ENCODE data around the gene CNPY1. TPM values are rescaled to one million over a fixed set of nuclear protein-coding genes. Genes with fewer than 3 reads are reported as not detected.

Gene CNPY1
- total RNA-seq, 2 donors from 2014 or later: not detected

GRCh38 chr7:155453296-155454182 is 92.8 kb downstream of the CNPY1 start:
- DNase-seq (no peak), ATAC-seq (no peak)
- H3K4me3 Mint-ChIP-seq: peak overlapping the region; percentile 9
- no peak overlapping the region for H3K27ac Mint-ChIP-seq
- peaks cover 2% of the 10 kb centered on the region for H3K36me3 Mint-ChIP-seq (ENCODE audit: low read depth)
- H3K9me3 ChIP-seq (ENCODE audit: control insufficient read depth, low read length, poor library complexity, severe bottlenecking): no peaks in the 10 kb centered on the region
- H3K27me3 Mint-ChIP-seq: peaks cover 55% of the 10 kb centered on the region
- H3K4me1 Mint-ChIP-seq: peaks cover 30% of the 10 kb centered on the region

- Mint-ChIP-seq H3K4me3 (peak overlapping the region; percentile 9), H3K4me1 (peaks cover 36% of the 10 kb centered on the region), H3K27me3 (peaks cover 62% of the 10 kb centered on the region), H3K27ac (no peak overlapping the region), H3K36me3 (ENCODE audit: low read depth) (peaks cover 4% of the 10 kb centered on the region)
- no peaks in the 10 kb centered on the region for H3K9me3 ChIP-seq (ENCODE audit: control insufficient read depth, low read length, poor library complexity, severe bottlenecking)
- DNase-seq (no peak), ATAC-seq (no peak)
Observed at GRCh38 chr7:155452505-155453295, 93.7 kb downstream of the CNPY1 start.

DNA sequence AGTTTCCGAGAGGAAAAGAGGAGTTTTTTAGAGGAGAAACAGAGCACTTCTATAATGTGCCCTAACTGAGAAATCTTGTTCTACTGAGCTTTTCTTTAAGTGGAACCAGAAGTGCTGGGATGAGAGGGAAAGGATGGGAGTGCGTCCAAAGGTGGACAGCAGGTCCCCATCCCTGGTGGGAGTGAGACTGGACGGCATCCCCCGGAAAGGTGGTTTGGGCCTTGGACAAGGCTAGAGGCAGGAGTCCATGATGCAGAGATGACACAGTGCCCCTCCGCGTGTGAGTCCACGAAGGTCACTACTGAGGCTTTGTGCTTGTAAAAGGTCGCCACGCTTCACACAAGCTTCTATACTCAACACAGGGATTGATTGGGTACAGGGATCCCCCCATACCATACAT is 94.5 kb downstream of the CNPY1 start:
- peaks cover 7% of the 10 kb centered on the region for H3K36me3 Mint-ChIP-seq (ENCODE audit: low read depth)
- ATAC-seq (no peak), DNase-seq (no peak)
- no peaks in the 10 kb centered on the region for H3K9me3 ChIP-seq (ENCODE audit: control insufficient read depth, low read length, poor library complexity, severe bottlenecking)
- H3K27ac Mint-ChIP-seq: no peak overlapping the region
- H3K4me3 Mint-ChIP-seq: no peak overlapping the region
- H3K4me1 Mint-ChIP-seq: peaks cover 33% of the 10 kb centered on the region
- H3K27me3 Mint-ChIP-seq: peaks cover 67% of the 10 kb centered on the region

Other genes with a start within 250 kb of the CNPY1 start
- 10 to 100 TPM; 53.3 to 55.1 TPM for gene INSIG1, start 248.7 kb downstream of the CNPY1 start, total RNA-seq
- not detected for gene EN2, start 88.4 kb downstream of the CNPY1 start, total RNA-seq
- gene RBM33, start 98.1 kb upstream of the CNPY1 start, total RNA-seq: 100 to 1,000 TPM; 135 to 178 TPM

Measured in T-helper 17 cell (primary cell).